ENCODE results near the gene PGAM4. TPM values are rescaled to one million over a fixed set of nuclear protein-coding genes. Genes with fewer than 3 reads are reported as not detected.

The PGAM4 gene
- total RNA-seq, 2 experiments from 2014 or later, result not detected

DNA sequence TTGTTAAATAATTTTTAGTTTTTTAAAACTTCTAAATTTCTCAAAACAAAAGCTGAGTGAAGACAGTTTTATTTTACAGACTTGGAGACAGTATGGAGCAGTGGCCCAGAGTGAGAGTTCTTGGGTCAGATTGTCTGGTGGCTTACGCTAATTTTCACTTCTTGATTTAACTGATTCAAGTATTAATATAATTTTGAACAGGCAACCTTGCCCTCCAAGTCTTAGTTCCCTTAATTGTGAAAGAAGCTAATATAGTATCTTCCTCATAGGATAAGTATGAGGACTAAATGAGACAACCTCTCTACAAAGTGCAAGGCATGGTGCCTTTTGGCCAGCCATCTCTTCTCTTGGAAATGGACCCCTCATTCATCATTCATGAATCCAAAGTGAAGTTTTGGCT, 33.6 kb downstream of the PGAM4 start:
- Histone ChIP-seq H3K4me3 (ENCODE audit: low read length) (no peak overlapping the region), H3K27me3 (ENCODE audit: control insufficient read depth in 1 of 2, insufficient read depth in 2 of 2, low read length in 2 of 2) (no peaks in the 10 kb centered on the region), H3K4me1 (ENCODE audit: insufficient read depth, low read length) (no peaks in the 10 kb centered on the region), H3K27ac (ENCODE audit: low read depth in 1 of 2, low read length in 2 of 2) (no peak overlapping the region), H3K36me3 (ENCODE audit: insufficient read depth, low read length) (no peaks in the 10 kb centered on the region), H3K9me3 (ENCODE audit: control insufficient read depth in 1 of 2, insufficient read depth in 1 of 2, low read length in 2 of 2) (no peaks in the 10 kb centered on the region)
- ChIA-PET CTCF (no interaction called here), POLR2A (no interaction called here)
- DNase-seq, result no peak
- Mint-ChIP-seq H3K4me3 (no peak overlapping the region), H3K27me3 (no peaks in the 10 kb centered on the region), H3K27ac (no peak overlapping the region), H3K36me3 (ENCODE audit: low read depth) (no peaks in the 10 kb centered on the region), H3K9me3 (no peaks in the 10 kb centered on the region), H3K4me1 (ENCODE audit: low read depth) (no peaks in the 10 kb centered on the region)
- TF ChIP-seq, protein P1, sequence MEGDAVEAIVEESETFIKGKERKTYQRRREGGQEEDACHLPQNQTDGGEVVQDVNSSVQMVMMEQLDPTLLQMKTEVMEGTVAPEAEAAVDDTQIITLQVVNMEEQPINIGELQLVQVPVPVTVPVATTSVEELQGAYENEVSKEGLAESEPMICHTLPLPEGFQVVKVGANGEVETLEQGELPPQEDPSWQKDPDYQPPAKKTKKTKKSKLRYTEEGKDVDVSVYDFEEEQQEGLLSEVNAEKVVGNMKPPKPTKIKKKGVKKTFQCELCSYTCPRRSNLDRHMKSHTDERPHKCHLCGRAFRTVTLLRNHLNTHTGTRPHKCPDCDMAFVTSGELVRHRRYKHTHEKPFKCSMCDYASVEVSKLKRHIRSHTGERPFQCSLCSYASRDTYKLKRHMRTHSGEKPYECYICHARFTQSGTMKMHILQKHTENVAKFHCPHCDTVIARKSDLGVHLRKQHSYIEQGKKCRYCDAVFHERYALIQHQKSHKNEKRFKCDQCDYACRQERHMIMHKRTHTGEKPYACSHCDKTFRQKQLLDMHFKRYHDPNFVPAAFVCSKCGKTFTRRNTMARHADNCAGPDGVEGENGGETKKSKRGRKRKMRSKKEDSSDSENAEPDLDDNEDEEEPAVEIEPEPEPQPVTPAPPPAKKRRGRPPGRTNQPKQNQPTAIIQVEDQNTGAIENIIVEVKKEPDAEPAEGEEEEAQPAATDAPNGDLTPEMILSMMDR (IDR thresholded peaks at IDR 0.05), result no peak
- intact Hi-C loops (cut with DNase I, micrococcal nuclease), result no loop called here
- ATAC-seq (ENCODE audit: poor library complexity), result no peak

DNA sequence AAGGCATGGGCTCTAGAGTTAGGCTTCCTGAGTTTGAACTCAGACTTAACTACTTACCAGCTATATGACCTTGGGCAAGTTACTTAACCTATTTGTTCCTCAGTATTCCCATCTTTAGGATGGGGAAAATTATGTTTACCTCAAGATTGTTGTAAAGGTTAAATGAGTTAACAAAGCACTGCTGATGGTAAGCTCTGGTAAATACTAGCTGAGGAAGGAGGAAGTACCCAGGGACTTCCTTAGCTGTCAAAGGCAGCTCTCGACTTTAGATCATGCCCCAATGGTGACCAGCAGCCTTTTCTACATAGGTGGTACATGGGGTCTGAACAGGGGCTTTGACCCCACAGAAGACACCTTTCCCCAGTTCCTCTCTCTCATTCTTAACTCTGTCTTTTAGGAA, 38.9 kb downstream of the PGAM4 start:
- ATAC-seq (ENCODE audit: poor library complexity), result no peak
- Mint-ChIP-seq H3K9me3 (no peaks in the 10 kb centered on the region), H3K36me3 (ENCODE audit: low read depth) (peaks cover 16% of the 10 kb centered on the region), H3K27me3 (no peaks in the 10 kb centered on the region), H3K4me1 (ENCODE audit: low read depth) (no peaks in the 10 kb centered on the region), H3K27ac (no peak overlapping the region), H3K4me3 (no peak overlapping the region)
- ChIA-PET POLR2A (no interaction called here), CTCF (no interaction called here)
- H3K27ac ChIP-seq (ENCODE audit: low read depth in 1 of 2, low read length in 2 of 2), result no peak overlapping the region
- intact Hi-C loops (cut with DNase I, micrococcal nuclease), result no loop called here
- H3K4me1 ChIP-seq (ENCODE audit: insufficient read depth, low read length), result no peaks in the 10 kb centered on the region
- no peak for DNase-seq
- TF ChIP-seq, protein P1 (IDR thresholded peaks at IDR 0.05), result no peak
- H3K27me3 ChIP-seq (ENCODE audit: control insufficient read depth in 1 of 2, insufficient read depth in 2 of 2, low read length in 2 of 2), result no peaks in the 10 kb centered on the region
- peaks cover 2% of the 10 kb centered on the region for H3K36me3 ChIP-seq (ENCODE audit: insufficient read depth, low read length)
- H3K4me3 ChIP-seq (ENCODE audit: low read length), result no peak overlapping the region
- no peaks in the 10 kb centered on the region for H3K9me3 ChIP-seq (ENCODE audit: control insufficient read depth in 1 of 2, insufficient read depth in 1 of 2, low read length in 2 of 2)

DNA sequence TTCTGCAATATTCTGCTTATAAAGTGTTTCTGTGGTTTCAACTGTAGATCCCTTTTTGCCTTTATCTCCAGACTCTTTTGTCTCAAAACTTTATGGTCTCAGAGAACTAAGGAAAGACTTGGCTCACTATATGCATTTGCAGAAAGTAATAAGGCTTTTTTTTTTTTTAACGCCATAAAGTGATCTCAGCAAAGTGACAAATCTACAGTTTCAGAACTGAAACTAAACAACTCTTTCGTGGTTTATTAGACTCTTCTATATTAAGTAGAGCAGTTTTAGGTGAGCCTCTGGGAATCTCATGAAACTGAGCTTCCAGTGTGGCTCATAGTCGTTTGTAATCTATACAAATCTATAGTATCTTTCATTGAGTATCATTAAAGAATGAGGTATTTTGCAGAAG, 43.7 kb downstream of the PGAM4 start:
- Mint-ChIP-seq H3K4me1 (ENCODE audit: low read depth) (peaks cover 21% of the 10 kb centered on the region), H3K9me3 (no peaks in the 10 kb centered on the region), H3K27ac (no peak overlapping the region), H3K36me3 (ENCODE audit: low read depth) (peaks cover 32% of the 10 kb centered on the region), H3K27me3 (no peaks in the 10 kb centered on the region), H3K4me3 (peak overlapping the region; percentile 30)
- ChIA-PET CTCF (no interaction called here), POLR2A (no interaction called here)
- TF ChIP-seq, protein P1 (IDR thresholded peaks at IDR 0.05), result no peak
- no peaks in the 10 kb centered on the region for H3K9me3 ChIP-seq (ENCODE audit: control insufficient read depth in 1 of 2, insufficient read depth in 1 of 2, low read length in 2 of 2)
- H3K4me3 ChIP-seq (ENCODE audit: low read length), result no peak overlapping the region
- H3K36me3 ChIP-seq (ENCODE audit: insufficient read depth, low read length), result peaks cover 2% of the 10 kb centered on the region
- H3K27me3 ChIP-seq (ENCODE audit: control insufficient read depth in 1 of 2, insufficient read depth in 2 of 2, low read length in 2 of 2), result no peaks in the 10 kb centered on the region
- DNase-seq (no peak), ATAC-seq (ENCODE audit: poor library complexity) (no peak)
- no peaks in the 10 kb centered on the region for H3K4me1 ChIP-seq (ENCODE audit: insufficient read depth, low read length)
- H3K27ac ChIP-seq (ENCODE audit: low read depth in 1 of 2, low read length in 2 of 2), result no peak overlapping the region
- intact Hi-C loops (cut with DNase I, micrococcal nuclease), result no loop called here

All from CD4-positive, alpha-beta T cell (primary cell).